Fibroblast of lung (primary cell): Measurements from ENCODE around the gene ACVR1C.

Source experiments
- CTCF ChIP-seq, 2 donors: IDR thresholded peaks in 1 of 2; conservative IDR thresholded peaks in 1 of 2; 1 replicate in 1 of 2; 2 replicates in 1 of 2; pipeline ENCODE4 v1.5.1; 2011 to 2012; ENCODE audit warnings: low read length in 2 of 2, control low read depth in 1 of 2, inconsistent platforms in 1 of 2, low read depth in 1 of 2, mild to moderate bottlenecking in 1 of 2
- EZH2 ChIP-seq: IDR thresholded peaks from 2 replicates; pipeline ENCODE4 v1.5.1; 2012; ENCODE audit warnings: low read length, control low read depth, mild to moderate bottlenecking; ENCODE audit errors: missing control alignments

GRCh38 chr2:157603198-157603597 lies 25.5 kb downstream of the ACVR1C start:
- TF ChIP-seq CTCF (conservative IDR thresholded peaks at IDR 0.05 in 1 of 2, IDR thresholded peaks at IDR 0.05 in 1 of 2; ENCODE audit: low read depth in 1 of 2, low read length in 2 of 2) (no peak), EZH2 (no peak)
